ENCODE measurements around the gene MYH6. TPM values are rescaled to one million over a fixed set of nuclear protein-coding genes. Genes with fewer than 3 reads are reported as not detected.

Gene MYH6
- total and polyA plus RNA-seq, 2 of the 13 experiments (the other 11 are each of a cell fraction or from before 2014, with no cell fraction given), result 0.01 TPM; not detected in 1

DNA sequence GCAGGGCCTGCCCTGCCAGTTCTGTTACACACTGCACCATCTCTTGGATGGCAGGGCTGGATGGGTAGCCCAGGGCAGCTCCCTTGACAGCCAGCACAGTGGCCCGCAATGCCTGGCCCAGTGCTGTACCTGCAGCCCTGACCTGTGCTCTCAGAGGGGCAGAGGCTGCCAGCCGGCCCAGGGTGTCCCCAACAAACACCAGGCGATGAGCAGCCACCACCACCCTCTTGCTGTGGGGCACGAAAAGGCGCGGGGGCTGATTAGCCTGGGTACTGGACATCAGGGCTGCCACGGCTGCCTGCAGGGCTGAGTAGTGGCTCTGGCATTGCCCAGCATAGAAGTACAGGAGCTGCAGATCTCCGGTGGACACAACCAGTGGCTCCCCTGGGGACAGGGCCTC lies 50.8 kb downstream of the MYH6 start:
- no TSS peak for BruUV-seq (replicated peaks)
- H3K9me3 ChIP-seq (ENCODE audit: low read length), result no peaks in the 10 kb centered on the region
- TF ChIP-seq ZNF737 (CRISPR knock-in tag; IDR thresholded peaks at IDR 0.05; ENCODE audit: borderline replicate concordance), result peak; percentile 71; the same call in 1 of the 2 replicates
- TF ChIP-seq ZNF318 (CRISPR knock-in tag; IDR thresholded peaks at IDR 0.05), result 0 out of 2 replicates have a peak, but pooled peaks have one; percentile 52
- TF ChIP-seq MTA1 (CRISPR knock-in tag; IDR thresholded peaks at IDR 0.05; ENCODE audit: borderline replicate concordance), result peak; percentile 36; the same call in 1 of the 2 replicates
- TF ChIP-seq KDM3A (CRISPR knock-in tag; IDR thresholded peaks at IDR 0.05; ENCODE audit: low read depth), result no peak
- H3K9ac ChIP-seq (ENCODE audit: insufficient read depth, low read depth, low read length), result no peak overlapping the region
- ChIA-PET POLR2A (interaction anchor here (1.0 kb wide), 1 partner anchor 36 kb away, joined by 3 read pairs; the partner anchor contains the start of gene PABPN1), CTCF (ENCODE audit: low intra/inter-chr PET ratio, low total read pairs) (no interaction called here)
- no peak overlapping the region for H3K4me2 ChIP-seq (ENCODE audit: low read depth, low read length)
- no peak overlapping the region for H3K27ac ChIP-seq (ENCODE audit: extremely low read length, insufficient read depth, low read length)
- H3K4me3 ChIP-seq (replicated peaks in 1 of 3; ENCODE audit: insufficient read depth in 1 of 3, low read depth in 2 of 3, low read length in 3 of 3), result no peak overlapping the region
- in situ Hi-C loops (cut with HindIII; ENCODE audit: extremely low pct_ligation_motif_present, low pct_unique_long_range_greater_than_20kb) (no loop called here), intact Hi-C loops (cut with micrococcal nuclease; ENCODE audit: unreplicated experiment) (no loop called here)
- H4K20me1 ChIP-seq (ENCODE audit: insufficient read depth, low read length), result no peaks in the 10 kb centered on the region
- H2AFZ ChIP-seq (ENCODE audit: low read length), result no peak overlapping the region
- H3K27me3 ChIP-seq (ENCODE audit: control insufficient read depth in 1 of 2, insufficient read depth in 2 of 2, low read length in 2 of 2), result peaks cover 49 to 95% of the 10 kb centered on the region in 2 experiments
- FAIRE-seq (no peak), ATAC-seq (no peak), DNase-seq (ENCODE audit: low spot score) (no peak)
- H3K36me3 ChIP-seq (replicated peaks in 1 of 2; ENCODE audit: control insufficient read depth in 1 of 2, insufficient read depth in 2 of 2, low read length in 2 of 2), result no peaks in the 10 kb centered on the region
- 28% methylated on average over 8 of the region's 8 CpGs for WGBS (ENCODE audit: low lambda C conversion rate)
- no peaks in the 10 kb centered on the region for H3K79me2 ChIP-seq (ENCODE audit: insufficient read depth, low read length)
- H3K4me1 ChIP-seq (ENCODE audit: insufficient read depth, low read length), result peaks cover 30% of the 10 kb centered on the region
